ENCODE results near the gene SYCP2L. TPM values are rescaled to one million over a fixed set of nuclear protein-coding genes. Genes with fewer than 3 reads are reported as not detected.
A peak's percentile ranks its signal among the peaks of the same experiment; 100 is the strongest.

The SYCP2L gene
- total RNA-seq, 1 donor from 2014 or later, result 6.4 TPM

GRCh38 chr6:10951675-10952282 lies 64.9 kb downstream of the SYCP2L start:
- no peaks in the 10 kb centered on the region for H3K36me3 ChIP-seq (ENCODE audit: insufficient read depth, low read length)
- Mint-ChIP-seq H3K4me1 (ENCODE audit: low read depth, unreplicated experiment) (peaks cover 2% of the 10 kb centered on the region), H3K4me3 (ENCODE audit: unreplicated experiment) (no peak overlapping the region), H3K36me3 (ENCODE audit: low read depth, unreplicated experiment) (no peaks in the 10 kb centered on the region), H3K27me3 (ENCODE audit: low read depth, unreplicated experiment) (no peaks in the 10 kb centered on the region), H3K9me3 (ENCODE audit: unreplicated experiment) (no peaks in the 10 kb centered on the region), H3K27ac (ENCODE audit: unreplicated experiment) (no peak overlapping the region)
- no peaks in the 10 kb centered on the region for H3K9me3 ChIP-seq (ENCODE audit: insufficient read depth, low read depth, low read length)
- no peak overlapping the region for H3K4me3 ChIP-seq (ENCODE audit: insufficient read depth, low read depth, low read length)
- FAIRE-seq (peak; percentile 76), DNase-seq (ENCODE audit: low read depth) (peak; percentile 68)
- no peaks in the 10 kb centered on the region for H3K79me2 ChIP-seq (ENCODE audit: insufficient read depth, low read length)
- H3K9ac ChIP-seq (ENCODE audit: low read length), result no peak overlapping the region
- H2AFZ ChIP-seq (ENCODE audit: low read depth, low read length), result no peak overlapping the region
- H3K27ac ChIP-seq (ENCODE audit: low read depth, low read length), result no peak overlapping the region
- no peaks in the 10 kb centered on the region for H3K27me3 ChIP-seq (ENCODE audit: insufficient read depth, low read length)
- H4K20me1 ChIP-seq (ENCODE audit: insufficient read depth, low read length), result no peaks in the 10 kb centered on the region
- peaks cover 4% of the 10 kb centered on the region for H3K4me1 ChIP-seq (ENCODE audit: insufficient read depth, low read length)
- no peak for TF ChIP-seq EZH2 (IDR thresholded peaks at IDR 0.05; ENCODE audit: insufficient read depth, low read length)
- TF ChIP-seq, protein P1, sequence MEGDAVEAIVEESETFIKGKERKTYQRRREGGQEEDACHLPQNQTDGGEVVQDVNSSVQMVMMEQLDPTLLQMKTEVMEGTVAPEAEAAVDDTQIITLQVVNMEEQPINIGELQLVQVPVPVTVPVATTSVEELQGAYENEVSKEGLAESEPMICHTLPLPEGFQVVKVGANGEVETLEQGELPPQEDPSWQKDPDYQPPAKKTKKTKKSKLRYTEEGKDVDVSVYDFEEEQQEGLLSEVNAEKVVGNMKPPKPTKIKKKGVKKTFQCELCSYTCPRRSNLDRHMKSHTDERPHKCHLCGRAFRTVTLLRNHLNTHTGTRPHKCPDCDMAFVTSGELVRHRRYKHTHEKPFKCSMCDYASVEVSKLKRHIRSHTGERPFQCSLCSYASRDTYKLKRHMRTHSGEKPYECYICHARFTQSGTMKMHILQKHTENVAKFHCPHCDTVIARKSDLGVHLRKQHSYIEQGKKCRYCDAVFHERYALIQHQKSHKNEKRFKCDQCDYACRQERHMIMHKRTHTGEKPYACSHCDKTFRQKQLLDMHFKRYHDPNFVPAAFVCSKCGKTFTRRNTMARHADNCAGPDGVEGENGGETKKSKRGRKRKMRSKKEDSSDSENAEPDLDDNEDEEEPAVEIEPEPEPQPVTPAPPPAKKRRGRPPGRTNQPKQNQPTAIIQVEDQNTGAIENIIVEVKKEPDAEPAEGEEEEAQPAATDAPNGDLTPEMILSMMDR (IDR thresholded peaks at IDR 0.05; ENCODE audit: insufficient read depth, low read depth, low read length), result peak; percentile 70
- H3K4me2 ChIP-seq (ENCODE audit: low read length), result peak overlapping the region; percentile 51

DNA sequence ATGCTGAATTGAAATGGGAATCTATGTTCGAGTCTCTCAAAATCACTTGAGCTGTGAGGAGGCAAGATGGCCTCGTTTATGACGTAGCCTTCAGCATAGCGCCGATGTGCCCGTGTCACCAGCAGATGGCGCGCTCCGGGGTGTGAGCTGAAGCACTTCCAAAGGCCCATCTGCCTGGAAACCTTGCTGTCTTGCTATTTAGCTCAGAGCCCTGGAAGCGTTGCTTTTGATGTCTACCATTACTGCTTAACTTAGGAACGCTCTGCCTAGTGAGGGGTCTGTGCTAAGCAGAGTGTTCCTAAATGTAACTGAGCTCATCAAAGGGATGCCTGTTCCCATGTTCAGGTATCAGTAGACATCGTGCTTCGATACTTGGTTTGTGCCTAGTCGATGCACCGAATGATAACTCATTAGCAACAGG lies 67.7 kb downstream of the SYCP2L start:
- peaks cover 4% of the 10 kb centered on the region for H3K9me3 Mint-ChIP-seq (ENCODE audit: unreplicated experiment)
- peaks cover 2% of the 10 kb centered on the region for H3K4me1 Mint-ChIP-seq (ENCODE audit: low read depth, unreplicated experiment)
- peak; percentile 26 for FAIRE-seq

DNA sequence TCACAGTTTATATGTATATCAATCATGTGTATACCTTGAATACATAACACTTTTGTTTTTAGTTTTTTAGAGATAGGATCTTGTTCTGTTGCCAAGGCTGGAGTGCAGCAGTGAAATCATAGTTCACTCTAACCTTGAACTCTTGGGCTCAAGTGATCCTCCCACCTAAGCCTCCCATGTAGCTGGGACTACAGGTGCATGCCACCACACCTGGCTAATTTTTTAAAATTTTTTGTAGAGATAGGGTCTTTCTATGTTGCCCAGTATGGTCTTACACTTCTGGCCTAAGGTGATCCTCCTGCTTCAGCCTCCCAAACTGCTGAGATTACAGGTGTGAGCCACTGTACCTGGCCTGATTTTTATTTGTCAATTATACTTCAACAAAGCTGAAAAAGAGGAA lies 69.9 kb downstream of the SYCP2L start:
- Histone ChIP-seq H3K9me3 (ENCODE audit: insufficient read depth, low read depth, low read length) (no peaks in the 10 kb centered on the region), H4K20me1 (ENCODE audit: insufficient read depth, low read length) (no peaks in the 10 kb centered on the region), H3K36me3 (ENCODE audit: insufficient read depth, low read length) (no peaks in the 10 kb centered on the region), H3K4me2 (ENCODE audit: low read length) (no peak overlapping the region), H3K27me3 (ENCODE audit: insufficient read depth, low read length) (no peaks in the 10 kb centered on the region), H2AFZ (ENCODE audit: low read depth, low read length) (no peak overlapping the region), H3K79me2 (ENCODE audit: insufficient read depth, low read length) (no peaks in the 10 kb centered on the region), H3K4me3 (ENCODE audit: insufficient read depth, low read depth, low read length) (no peak overlapping the region), H3K27ac (ENCODE audit: low read depth, low read length) (no peak overlapping the region), H3K9ac (ENCODE audit: low read length) (no peak overlapping the region), H3K4me1 (ENCODE audit: insufficient read depth, low read length) (peaks cover 2% of the 10 kb centered on the region)
- H3K4me1 Mint-ChIP-seq (ENCODE audit: low read depth, unreplicated experiment), result peaks cover 6% of the 10 kb centered on the region
- H3K9me3 Mint-ChIP-seq (ENCODE audit: unreplicated experiment), result peaks cover 4% of the 10 kb centered on the region
- H3K4me3 Mint-ChIP-seq (ENCODE audit: unreplicated experiment), result no peak overlapping the region
- FAIRE-seq (no peak), DNase-seq (ENCODE audit: low read depth) (no peak)
- H3K36me3 Mint-ChIP-seq (ENCODE audit: low read depth, unreplicated experiment), result peaks cover 2% of the 10 kb centered on the region
- no peak overlapping the region for H3K27ac Mint-ChIP-seq (ENCODE audit: unreplicated experiment)
- TF ChIP-seq EZH2 (IDR thresholded peaks at IDR 0.05; ENCODE audit: insufficient read depth, low read length), result no peak
- H3K27me3 Mint-ChIP-seq (ENCODE audit: low read depth, unreplicated experiment), result no peaks in the 10 kb centered on the region

More for the DNA sequence above, 67.7 kb downstream of the SYCP2L start:
- H3K4me3 ChIP-seq (ENCODE audit: insufficient read depth, low read depth, low read length), result no peak overlapping the region
- Mint-ChIP-seq H3K36me3 (ENCODE audit: low read depth, unreplicated experiment) (peaks cover 2% of the 10 kb centered on the region), H3K27me3 (ENCODE audit: low read depth, unreplicated experiment) (no peaks in the 10 kb centered on the region), H3K27ac (ENCODE audit: unreplicated experiment) (no peak overlapping the region), H3K4me3 (ENCODE audit: unreplicated experiment) (no peak overlapping the region)
- no peak overlapping the region for H3K27ac ChIP-seq (ENCODE audit: low read depth, low read length)
- H3K4me2 ChIP-seq (ENCODE audit: low read length), result no peak overlapping the region
- TF ChIP-seq, protein P1 (IDR thresholded peaks at IDR 0.05; ENCODE audit: insufficient read depth, low read depth, low read length), result peak; percentile 92
- no peak for TF ChIP-seq EZH2 (IDR thresholded peaks at IDR 0.05; ENCODE audit: insufficient read depth, low read length)
- peak; percentile 46 for DNase-seq (ENCODE audit: low read depth)
- no peaks in the 10 kb centered on the region for H3K36me3 ChIP-seq (ENCODE audit: insufficient read depth, low read length)
- H3K9me3 ChIP-seq (ENCODE audit: insufficient read depth, low read depth, low read length), result no peaks in the 10 kb centered on the region
- no peaks in the 10 kb centered on the region for H3K27me3 ChIP-seq (ENCODE audit: insufficient read depth, low read length)
- no peaks in the 10 kb centered on the region for H4K20me1 ChIP-seq (ENCODE audit: insufficient read depth, low read length)
- no peaks in the 10 kb centered on the region for H3K79me2 ChIP-seq (ENCODE audit: insufficient read depth, low read length)
- no peak overlapping the region for H2AFZ ChIP-seq (ENCODE audit: low read depth, low read length)
- no peak overlapping the region for H3K9ac ChIP-seq (ENCODE audit: low read length)
- peaks cover 4% of the 10 kb centered on the region for H3K4me1 ChIP-seq (ENCODE audit: insufficient read depth, low read length)
